CD4-positive, alpha-beta T cell treated with Interleukin-21 for 1 hour (primary cell): ENCODE data around the gene CACNA1F.
"Not testable (repeated sequence)": the region's sequence is repeated elsewhere in the genome, so short reads cannot be mapped to it uniquely, and the experiment has no call there.

Source experiments
- DNase-seq: peaks from one replicate; pipeline ENCODE4 v3.0.0-alpha.2; 2020

Gene CACNA1F

GRCh38 chrX:49173544-49173943, 59.6 kb downstream of the CACNA1F start:
- not testable (repeated sequence) for DNase-seq

- peak; percentile 79 for DNase-seq
Measured at GRCh38 chrX:49172280-49172780, 60.8 kb downstream of the CACNA1F start.

- peak; percentile 70 for DNase-seq
Measured at GRCh38 chrX:49171752-49172279, 61.3 kb downstream of the CACNA1F start, which contains the start of gene PLP2. Gene PLP2, plus strand, starts transcription at chrX:49171898. Its CDS starts 103 bp downstream, at chrX:49172001.

- DNase-seq: no peak
Measured at GRCh38 chrX:49167740-49168108, 65.4 kb downstream of the CACNA1F start.

- DNase-seq: peak; percentile 74
Measured at GRCh38 chrX:49166914-49167739, 66.0 kb downstream of the CACNA1F start.

- peak; percentile 84 for DNase-seq
Measured at GRCh38 chrX:49165901-49166881, 66.9 kb downstream of the CACNA1F start.

GRCh38 chrX:49164589-49165360, 68.4 kb downstream of the CACNA1F start:
- DNase-seq: no peak

- peak; percentile 87 for DNase-seq
Measured at GRCh38 chrX:49163555-49164419, 69.4 kb downstream of the CACNA1F start.

- no peak for DNase-seq
Measured at GRCh38 chrX:49162620-49163019, 70.5 kb downstream of the CACNA1F start, which contains the start of gene MAGIX. Gene MAGIX, plus strand, starts transcription at chrX:49162758. Its CDS starts 132 bp downstream, at chrX:49162890.

GRCh38 chrX:49161632-49162031, 71.5 kb downstream of the CACNA1F start:
- DNase-seq: no peak

GRCh38 chrX:49160908-49161307, 72.2 kb downstream of the CACNA1F start:
- DNase-seq: no peak

- no peak for DNase-seq
Measured at GRCh38 chrX:49157194-49157593, 75.9 kb downstream of the CACNA1F start.

- peak; percentile 88 for DNase-seq
Measured at GRCh38 chrX:49155900-49156837, 77.0 kb downstream of the CACNA1F start.

GRCh38 chrX:49155243-49155899, 77.8 kb downstream of the CACNA1F start:
- DNase-seq: peak; percentile 61
